ENCODE measurements around the gene TMEM54.

TMEM54 gene

DNA sequence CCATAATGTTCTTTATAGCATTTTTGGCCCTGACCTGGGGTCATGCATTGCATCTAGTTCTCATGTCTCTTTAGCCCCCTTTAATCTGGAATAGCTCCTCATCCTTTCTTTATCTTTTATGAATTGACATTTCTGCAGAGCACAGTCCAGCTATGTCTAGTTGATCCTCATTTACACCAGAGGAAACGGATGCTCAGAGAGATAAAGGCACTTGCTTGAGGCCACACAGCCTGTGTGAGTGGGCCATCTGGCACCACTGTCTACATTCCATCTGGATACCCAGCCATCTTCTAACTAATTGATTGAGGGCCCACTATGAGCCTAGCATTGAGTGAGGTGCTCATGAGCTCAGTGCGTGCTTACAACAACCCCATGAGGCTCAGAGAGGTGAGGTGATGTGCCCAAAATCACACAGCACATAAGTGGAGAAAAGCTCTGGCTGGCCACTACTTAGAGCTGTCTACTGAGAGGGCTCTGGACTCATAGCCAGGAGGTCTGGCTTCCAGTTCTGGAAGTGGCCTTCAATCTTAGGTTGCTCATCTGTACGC is 11.4 kb downstream of the TMEM54 start:
- peaks cover 8 to 22% of the 10 kb centered on the region in 2 donors for H3K27me3 ChIP-seq (ENCODE audit: control insufficient read depth in 2 of 2, insufficient read depth in 2 of 2, low read length in 2 of 2)
- H3K27ac ChIP-seq (ENCODE audit: low read depth in 2 of 2, low read length in 2 of 2) = no peak overlapping the region
- H3K9me3 ChIP-seq (ENCODE audit: control insufficient read depth in 2 of 2, low read length in 2 of 2) = no peaks in the 10 kb centered on the region
- no peaks in the 10 kb centered on the region for H3K36me3 ChIP-seq (ENCODE audit: control insufficient read depth in 2 of 2, insufficient read depth in 2 of 2, low read length in 2 of 2)
- H3K9ac ChIP-seq (ENCODE audit: low read depth in 1 of 2, low read length in 2 of 2) = no peak overlapping the region
- no peak overlapping the region for H3K4me3 ChIP-seq (ENCODE audit: low read length in 2 of 2)
- peaks cover 5 to 18% of the 10 kb centered on the region in 2 donors for H3K4me1 ChIP-seq (ENCODE audit: control insufficient read depth in 2 of 2, insufficient read depth in 2 of 2, low read length in 2 of 2)

DNA sequence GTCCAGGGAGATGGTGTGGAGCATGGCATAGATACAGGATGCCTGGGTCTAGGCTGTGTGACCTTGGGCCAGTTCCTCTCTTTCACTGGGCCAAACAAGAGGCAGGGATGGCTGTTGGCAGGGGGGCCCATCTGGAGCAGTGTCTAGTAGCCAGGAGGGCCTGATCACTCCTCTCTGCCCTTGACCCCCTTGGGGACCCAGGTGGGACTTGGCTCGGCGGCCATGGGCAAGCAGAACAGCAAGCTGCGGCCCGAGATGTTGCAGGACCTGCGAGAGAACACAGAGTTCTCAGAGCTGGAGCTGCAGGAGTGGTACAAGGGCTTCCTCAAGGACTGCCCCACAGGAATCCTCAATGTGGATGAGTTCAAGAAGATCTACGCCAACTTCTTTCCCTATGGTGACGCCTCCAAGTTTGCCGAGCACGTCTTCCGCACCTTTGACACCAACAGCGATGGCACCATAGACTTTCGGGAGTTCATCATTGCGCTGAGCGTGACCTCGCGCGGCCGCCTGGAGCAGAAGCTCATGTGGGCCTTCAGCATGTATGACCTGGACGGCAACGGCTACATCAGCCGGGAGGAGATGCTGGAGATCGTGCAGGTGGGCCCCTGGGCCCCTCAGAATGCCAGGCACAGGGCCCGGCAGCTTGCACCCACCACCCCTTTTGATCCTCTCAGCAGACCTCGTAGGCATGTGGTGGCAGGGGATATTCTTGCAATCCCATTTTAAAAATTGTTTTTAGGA is 12.3 kb downstream of the TMEM54 start:
- H3K36me3 ChIP-seq (ENCODE audit: control insufficient read depth in 2 of 2, insufficient read depth in 2 of 2, low read length in 2 of 2) = no peaks in the 10 kb centered on the region
- H3K27ac ChIP-seq (ENCODE audit: low read depth in 2 of 2, low read length in 2 of 2) = no peak overlapping the region
- H3K27me3 ChIP-seq (ENCODE audit: control insufficient read depth in 2 of 2, insufficient read depth in 2 of 2, low read length in 2 of 2) = peaks cover 8 to 25% of the 10 kb centered on the region in 2 donors
- H3K4me1 ChIP-seq (ENCODE audit: control insufficient read depth in 2 of 2, insufficient read depth in 2 of 2, low read length in 2 of 2) = peaks cover 5 to 14% of the 10 kb centered on the region in 2 donors
- no peak overlapping the region for H3K4me3 ChIP-seq (ENCODE audit: low read length in 2 of 2)
- no peak overlapping the region for H3K9ac ChIP-seq (ENCODE audit: low read depth in 1 of 2, low read length in 2 of 2)
- no peaks in the 10 kb centered on the region for H3K9me3 ChIP-seq (ENCODE audit: control insufficient read depth in 2 of 2, low read length in 2 of 2)

DNA sequence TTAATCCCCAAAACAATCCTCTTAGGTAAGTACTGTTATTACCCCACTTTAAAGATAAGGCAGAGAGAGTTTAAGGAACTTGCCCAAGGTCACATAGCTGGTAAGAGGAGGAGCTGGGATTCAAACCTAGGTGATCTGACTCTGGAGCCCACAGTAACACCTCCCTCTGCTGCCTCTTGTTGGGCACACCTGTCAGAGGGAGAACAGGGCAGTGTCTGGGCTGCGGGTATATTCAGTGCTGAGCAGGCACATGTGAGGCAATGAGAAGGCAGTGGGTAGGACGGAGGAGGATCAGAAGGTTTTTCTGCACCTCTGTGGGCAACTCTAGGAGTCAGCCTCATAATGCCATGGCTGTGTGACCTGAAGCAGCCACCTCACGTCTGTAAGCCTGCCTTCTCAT is 13.1 kb downstream of the TMEM54 start:
- Histone ChIP-seq H3K27ac (ENCODE audit: low read depth in 2 of 2, low read length in 2 of 2) (no peak overlapping the region), H3K9ac (ENCODE audit: low read depth in 1 of 2, low read length in 2 of 2) (no peak overlapping the region), H3K4me1 (ENCODE audit: control insufficient read depth in 2 of 2, insufficient read depth in 2 of 2, low read length in 2 of 2) (peaks cover 5 to 9% of the 10 kb centered on the region in 2 donors), H3K27me3 (ENCODE audit: control insufficient read depth in 2 of 2, insufficient read depth in 2 of 2, low read length in 2 of 2) (peaks cover 8 to 25% of the 10 kb centered on the region in 2 donors), H3K36me3 (ENCODE audit: control insufficient read depth in 2 of 2, insufficient read depth in 2 of 2, low read length in 2 of 2) (no peaks in the 10 kb centered on the region), H3K4me3 (ENCODE audit: low read length in 2 of 2) (no peak overlapping the region), H3K9me3 (ENCODE audit: control insufficient read depth in 2 of 2, low read length in 2 of 2) (no peaks in the 10 kb centered on the region)

DNA sequence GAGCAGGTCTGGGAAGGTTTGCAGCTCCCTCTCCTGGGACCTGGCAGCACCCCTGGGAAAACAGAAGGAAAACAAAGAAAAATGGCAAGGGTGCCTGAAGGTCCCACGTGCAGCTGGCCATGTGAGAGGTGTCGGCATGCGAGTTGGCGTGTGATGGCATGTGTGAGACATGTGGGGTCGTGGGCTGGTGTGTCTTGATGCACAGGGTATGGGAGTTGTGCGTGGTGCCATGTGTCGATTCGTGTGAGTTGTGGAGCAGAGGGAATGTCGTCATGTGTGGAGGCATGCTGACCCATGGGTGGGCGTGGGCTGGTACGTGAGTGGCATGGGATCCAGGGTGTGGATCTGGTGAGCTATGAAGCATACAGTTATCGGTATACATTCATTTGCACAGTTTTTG is 13.6 kb downstream of the TMEM54 start:
- Histone ChIP-seq H3K4me3 (ENCODE audit: low read length in 2 of 2) (no peak overlapping the region), H3K9me3 (ENCODE audit: control insufficient read depth in 2 of 2, low read length in 2 of 2) (no peaks in the 10 kb centered on the region), H3K4me1 (ENCODE audit: control insufficient read depth in 2 of 2, insufficient read depth in 2 of 2, low read length in 2 of 2) (peaks cover 4% of the 10 kb centered on the region in 2 donors), H3K27me3 (ENCODE audit: control insufficient read depth in 2 of 2, insufficient read depth in 2 of 2, low read length in 2 of 2) (peaks cover 8 to 24% of the 10 kb centered on the region in 2 donors), H3K27ac (ENCODE audit: low read depth in 2 of 2, low read length in 2 of 2) (no peak overlapping the region), H3K36me3 (ENCODE audit: control insufficient read depth in 2 of 2, insufficient read depth in 2 of 2, low read length in 2 of 2) (no peaks in the 10 kb centered on the region), H3K9ac (ENCODE audit: low read depth in 1 of 2, low read length in 2 of 2) (no peak overlapping the region)

DNA sequence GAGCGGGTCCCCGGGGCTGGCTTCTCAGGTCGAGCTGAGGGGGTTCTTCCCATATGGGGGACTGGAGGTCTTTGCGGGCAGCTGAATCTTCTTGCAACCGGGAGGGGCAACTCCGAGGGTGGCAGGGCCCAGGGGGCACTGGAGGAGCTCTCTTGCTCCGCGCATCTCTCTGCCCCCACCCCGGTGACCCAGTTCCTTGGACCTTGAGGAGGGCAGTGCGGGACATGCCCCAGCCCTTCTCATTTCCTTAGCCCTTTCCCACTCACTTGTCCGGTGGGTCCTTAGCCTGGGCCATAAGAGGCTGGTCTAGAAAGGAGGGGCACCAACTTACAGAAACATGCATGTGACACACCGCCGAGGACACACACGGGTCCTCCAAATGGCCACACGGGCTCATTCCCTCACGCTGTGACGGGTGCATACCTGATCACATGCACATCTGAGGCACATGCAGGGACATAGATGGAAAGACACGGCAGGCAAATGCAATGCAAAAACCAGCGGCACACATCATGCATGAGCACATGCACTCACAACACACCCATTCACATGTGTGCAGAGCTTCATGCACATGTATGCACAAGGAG is 14.3 kb downstream of the TMEM54 start:
- no peak overlapping the region for H3K9ac ChIP-seq (ENCODE audit: low read depth in 1 of 2, low read length in 2 of 2)
- no peak overlapping the region for H3K4me3 ChIP-seq (ENCODE audit: low read length in 2 of 2)
- peaks cover 8 to 20% of the 10 kb centered on the region in 2 donors for H3K27me3 ChIP-seq (ENCODE audit: control insufficient read depth in 2 of 2, insufficient read depth in 2 of 2, low read length in 2 of 2)
- no peaks in the 10 kb centered on the region for H3K36me3 ChIP-seq (ENCODE audit: control insufficient read depth in 2 of 2, insufficient read depth in 2 of 2, low read length in 2 of 2)
- no peaks in the 10 kb centered on the region for H3K4me1 ChIP-seq (ENCODE audit: control insufficient read depth in 2 of 2, insufficient read depth in 2 of 2, low read length in 2 of 2)
- H3K9me3 ChIP-seq (ENCODE audit: control insufficient read depth in 2 of 2, low read length in 2 of 2) = no peaks in the 10 kb centered on the region
- H3K27ac ChIP-seq (ENCODE audit: low read depth in 2 of 2, low read length in 2 of 2) = no peak overlapping the region

DNA sequence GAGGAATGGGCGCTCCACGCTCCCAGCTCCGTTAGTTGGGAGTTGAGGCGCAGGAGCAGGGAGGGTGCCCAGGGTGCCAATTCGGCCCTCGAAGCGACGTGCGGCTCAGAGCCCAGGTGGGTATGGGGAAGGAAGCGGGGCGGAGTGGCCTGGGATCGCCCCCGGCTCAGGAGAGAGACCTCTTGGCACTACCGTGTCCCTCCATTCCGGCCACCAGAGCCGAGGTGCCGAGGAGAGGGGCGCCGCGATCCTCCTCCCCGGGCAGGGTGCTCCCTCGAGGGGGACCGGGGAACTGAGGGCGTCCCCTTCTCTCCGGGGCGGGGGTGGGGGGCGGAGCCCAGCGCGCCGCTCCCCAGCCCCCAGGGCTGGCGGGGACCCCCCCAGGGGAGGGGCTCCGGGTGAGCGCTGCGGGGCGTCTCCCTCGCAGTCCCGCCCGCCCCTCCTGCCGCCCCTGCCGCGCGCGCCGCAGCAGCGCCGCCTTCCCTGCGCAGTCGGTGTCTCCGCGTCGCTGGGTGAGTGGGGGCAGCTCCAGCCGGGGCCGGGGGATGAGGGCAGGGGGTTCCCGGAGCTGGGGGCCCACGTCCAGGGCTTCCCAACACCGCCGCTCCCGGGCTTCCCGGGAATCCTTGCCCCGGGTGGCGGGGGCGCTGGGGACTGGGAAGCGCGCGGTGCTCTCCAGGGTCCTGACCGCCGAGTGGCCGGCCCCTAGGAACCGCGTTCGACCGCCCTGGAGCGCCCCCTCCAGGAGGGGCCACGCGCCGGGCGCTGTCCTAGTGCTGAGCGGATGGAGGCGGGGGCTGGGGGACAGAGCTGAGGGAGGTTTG is 15.0 kb downstream of the TMEM54 start, which contains the start of gene HPCA:
Gene HPCA (plus strand): TSS at position 488 of the 824 bp plus-strand sequence. CDS start 2,408 bp downstream, outside the sequence.
- Histone ChIP-seq H3K9ac (ENCODE audit: low read depth in 1 of 2, low read length in 2 of 2) (no peak within 1 kb of the TSS), H3K4me1 (ENCODE audit: control insufficient read depth in 2 of 2, insufficient read depth in 2 of 2, low read length in 2 of 2) (no peaks in the 10 kb centered on the region), H3K27me3 (ENCODE audit: control insufficient read depth in 2 of 2, insufficient read depth in 2 of 2, low read length in 2 of 2) (peaks cover 8 to 18% of the 10 kb centered on the region in 2 donors), H3K36me3 (ENCODE audit: control insufficient read depth in 2 of 2, insufficient read depth in 2 of 2, low read length in 2 of 2) (no peaks in the 10 kb centered on the region), H3K27ac (ENCODE audit: low read depth in 2 of 2, low read length in 2 of 2) (no peak within 1 kb of the TSS), H3K9me3 (ENCODE audit: control insufficient read depth in 2 of 2, low read length in 2 of 2) (no peaks in the 10 kb centered on the region), H3K4me3 (ENCODE audit: low read length in 2 of 2) (no peak within 1 kb of the TSS)

DNA sequence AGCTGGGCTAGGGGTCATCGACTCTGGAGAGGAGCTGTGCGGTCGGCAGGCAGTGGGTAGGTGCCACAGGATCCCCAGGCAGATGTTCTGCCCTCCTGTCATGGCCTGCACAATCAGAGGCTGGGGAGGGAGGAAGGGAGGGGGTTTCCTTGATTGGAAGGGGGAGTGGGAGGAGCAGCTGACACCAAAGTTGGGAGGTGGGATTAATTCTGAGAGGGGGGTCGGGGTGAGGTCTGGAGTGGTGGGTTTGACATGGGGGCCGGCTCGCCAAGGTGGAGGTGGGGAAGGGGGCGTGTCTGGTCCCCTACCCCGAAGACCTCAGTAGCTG is 15.5 kb downstream of the TMEM54 start:
- Histone ChIP-seq H3K36me3 (ENCODE audit: control insufficient read depth in 2 of 2, insufficient read depth in 2 of 2, low read length in 2 of 2) (no peaks in the 10 kb centered on the region), H3K9me3 (ENCODE audit: control insufficient read depth in 2 of 2, low read length in 2 of 2) (no peaks in the 10 kb centered on the region), H3K27me3 (ENCODE audit: control insufficient read depth in 2 of 2, insufficient read depth in 2 of 2, low read length in 2 of 2) (peaks cover 8 to 13% of the 10 kb centered on the region in 2 donors), H3K4me3 (ENCODE audit: low read length in 2 of 2) (no peak overlapping the region), H3K9ac (ENCODE audit: low read depth in 1 of 2, low read length in 2 of 2) (no peak overlapping the region), H3K27ac (ENCODE audit: low read depth in 2 of 2, low read length in 2 of 2) (no peak overlapping the region), H3K4me1 (ENCODE audit: control insufficient read depth in 2 of 2, insufficient read depth in 2 of 2, low read length in 2 of 2) (no peaks in the 10 kb centered on the region)

DNA sequence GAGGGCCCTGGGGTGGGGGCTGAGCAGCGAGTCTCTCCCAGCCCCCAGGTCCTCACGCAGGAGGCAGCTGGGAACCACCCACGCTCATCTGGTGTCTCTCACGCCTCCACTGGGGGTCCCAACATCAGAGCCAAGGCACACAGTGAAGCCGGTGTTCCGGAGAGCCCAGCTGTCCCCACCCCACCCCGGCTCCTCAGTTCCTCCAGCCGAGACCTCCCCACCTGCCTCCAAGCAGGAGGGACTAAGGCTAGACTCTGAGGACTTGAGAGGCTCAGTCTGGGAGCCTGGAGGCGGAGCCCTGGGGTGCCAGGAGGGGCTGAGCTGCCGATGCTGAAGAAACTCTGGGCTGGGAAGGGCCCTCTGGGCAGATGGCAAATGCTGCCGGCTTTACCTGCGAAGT is 16.5 kb downstream of the TMEM54 start:
- Histone ChIP-seq H3K27me3 (ENCODE audit: control insufficient read depth in 2 of 2, insufficient read depth in 2 of 2, low read length in 2 of 2) (peaks cover 8 to 11% of the 10 kb centered on the region in 2 donors), H3K27ac (ENCODE audit: low read depth in 2 of 2, low read length in 2 of 2) (no peak overlapping the region), H3K9me3 (ENCODE audit: control insufficient read depth in 2 of 2, low read length in 2 of 2) (no peaks in the 10 kb centered on the region), H3K4me3 (ENCODE audit: low read length in 2 of 2) (no peak overlapping the region), H3K36me3 (ENCODE audit: control insufficient read depth in 2 of 2, insufficient read depth in 2 of 2, low read length in 2 of 2) (no peaks in the 10 kb centered on the region), H3K9ac (ENCODE audit: low read depth in 1 of 2, low read length in 2 of 2) (no peak overlapping the region), H3K4me1 (ENCODE audit: control insufficient read depth in 2 of 2, insufficient read depth in 2 of 2, low read length in 2 of 2) (no peaks in the 10 kb centered on the region)

DNA sequence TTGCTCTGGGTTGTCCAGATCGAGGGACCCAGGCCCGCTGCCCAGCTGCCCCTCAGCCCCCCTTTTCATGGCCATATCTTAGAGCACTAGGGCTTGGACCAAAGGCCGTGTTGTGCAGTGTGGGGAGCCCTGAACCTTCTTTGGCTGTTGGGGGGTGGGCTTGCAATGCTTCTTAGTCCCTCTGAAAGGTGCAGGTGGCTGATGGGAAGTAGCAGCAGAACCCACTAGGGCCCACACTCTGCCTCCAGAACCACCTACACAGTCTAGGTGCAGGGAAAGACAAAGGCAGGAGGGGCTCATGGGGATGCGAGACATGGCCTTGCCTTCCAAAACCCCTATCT is 17.2 kb downstream of the TMEM54 start:
- Histone ChIP-seq H3K4me3 (ENCODE audit: low read length in 2 of 2) (no peak overlapping the region), H3K36me3 (ENCODE audit: control insufficient read depth in 2 of 2, insufficient read depth in 2 of 2, low read length in 2 of 2) (no peaks in the 10 kb centered on the region), H3K4me1 (ENCODE audit: control insufficient read depth in 2 of 2, insufficient read depth in 2 of 2, low read length in 2 of 2) (no peaks in the 10 kb centered on the region), H3K9me3 (ENCODE audit: control insufficient read depth in 2 of 2, low read length in 2 of 2) (no peaks in the 10 kb centered on the region), H3K27ac (ENCODE audit: low read depth in 2 of 2, low read length in 2 of 2) (no peak overlapping the region), H3K27me3 (ENCODE audit: control insufficient read depth in 2 of 2, insufficient read depth in 2 of 2, low read length in 2 of 2) (peaks cover 8 to 11% of the 10 kb centered on the region in 2 donors), H3K9ac (ENCODE audit: low read depth in 1 of 2, low read length in 2 of 2) (no peak overlapping the region)

All from mucosa of rectum (tissue), 2 donors.